ENCODE measurements around the gene SLC18A2. TPM values are rescaled to one million over a fixed set of nuclear protein-coding genes. Genes with fewer than 3 reads are reported as not detected.
A peak's percentile ranks its signal among the peaks of the same experiment; 100 is the strongest.

SLC18A2 gene
- total RNA-seq, 1 experiment from 2014 or later, result not detected

- DNase-seq (ENCODE audit: low read depth, low spot score) (no peak), ATAC-seq (no peak)
- Histone ChIP-seq H3K4me1 (ENCODE audit: control insufficient read depth, insufficient read depth, low read length) (0 out of 2 replicates have a peak, but pooled peaks cover 2% of the 10 kb centered on the region), H3K4me3 (ENCODE audit: low read depth in 2 of 2, low read length in 2 of 2) (no peak overlapping the region), H3K9me3 (ENCODE audit: control insufficient read depth, insufficient read depth, low read depth, low read length) (no peaks in the 10 kb centered on the region), H3K27ac (ENCODE audit: low read length) (no peak overlapping the region), H3K27me3 (ENCODE audit: control insufficient read depth, insufficient read depth, low read length) (no peaks in the 10 kb centered on the region), H3K36me3 (ENCODE audit: control insufficient read depth, insufficient read depth, low read length) (no peaks in the 10 kb centered on the region; the same call in 1 of the 2 replicates)
- POLR2A ChIA-PET, result interaction anchor here (0.8 kb wide), 1 partner anchor 103 kb away, joined by 3 read pairs; no protein-coding TSS in a partner anchor
- BruUV-seq (replicated peaks), result no TSS peak
- CTCF ChIA-PET, result interaction anchor here (0.8 to 2.4 kb wide), 3 partner anchors 49 to 103 kb away, joined by 3 to 42 read pairs (median 3); no protein-coding TSS in a partner anchor
- TF ChIP-seq TCF7L2 (IDR thresholded peaks at IDR 0.05; ENCODE audit: low read depth, low read length), result no peak
- peak; percentile 74; the same call in 1 of the 2 replicates for TF ChIP-seq CTCF (IDR thresholded peaks at IDR 0.05)
- in situ Hi-C loops (cut with HindIII; ENCODE audit: low pct_unique_long_range_greater_than_20kb, low sequenced_read_pairs), result no loop called here
- intact Hi-C loops (cut with micrococcal nuclease; ENCODE audit: unreplicated experiment), result loop anchor here (2.0 kb wide), 1 partner anchor 103 kb away; no protein-coding TSS in a partner anchor
Observed at GRCh38 chr10:117320050-117320665, 79.2 kb downstream of the SLC18A2 start.

- in situ Hi-C loops (cut with HindIII; ENCODE audit: low pct_unique_long_range_greater_than_20kb, low sequenced_read_pairs), result no loop called here
Observed at GRCh38 chr10:117322260-117322659, 81.3 kb downstream of the SLC18A2 start.

More at GRCh38 chr10:117322260-117322659, 81.3 kb downstream of the SLC18A2 start:
- POLR2A ChIA-PET, result no interaction called here
- ATAC-seq (no peak), DNase-seq (ENCODE audit: low read depth, low spot score) (no peak)
- H3K27ac ChIP-seq (ENCODE audit: low read length), result no peak overlapping the region
- intact Hi-C loops (cut with micrococcal nuclease; ENCODE audit: unreplicated experiment), result no loop called here
- H3K4me1 ChIP-seq (ENCODE audit: control insufficient read depth, insufficient read depth, low read length), result 0 out of 2 replicates have a peak, but pooled peaks cover 2% of the 10 kb centered on the region
- TF ChIP-seq POLR2AphosphoS5 (IDR thresholded peaks at IDR 0.05; ENCODE audit: low read depth, low read length) (no peak), CTCF (IDR thresholded peaks at IDR 0.05) (no peak), REST (IDR thresholded peaks at IDR 0.05; ENCODE audit: insufficient read depth in 1 of 2, low read depth in 2 of 2, low read length in 1 of 2) (no peak), TCF7L2 (IDR thresholded peaks at IDR 0.05; ENCODE audit: low read depth, low read length) (no peak), SIN3A (IDR thresholded peaks at IDR 0.05; ENCODE audit: borderline replicate concordance, insufficient read depth, low read depth, low read length) (no peak)
- no peaks in the 10 kb centered on the region for H3K27me3 ChIP-seq (ENCODE audit: control insufficient read depth, insufficient read depth, low read length)
- no peaks in the 10 kb centered on the region for H3K36me3 ChIP-seq (ENCODE audit: control insufficient read depth, insufficient read depth, low read length)
- H3K9me3 ChIP-seq (ENCODE audit: control insufficient read depth, insufficient read depth, low read depth, low read length), result no peaks in the 10 kb centered on the region
- CTCF ChIA-PET, result interaction anchor here (0.6 kb wide), 1 partner anchor 72 kb away, joined by 4 read pairs; no protein-coding TSS in a partner anchor
- no TSS peak for BruUV-seq (replicated peaks)
- H3K4me3 ChIP-seq (ENCODE audit: low read depth in 2 of 2, low read length in 2 of 2), result no peak overlapping the region
